Osteocyte (in vitro differentiated cells): ENCODE data around the gene CNGB1. TPM values are rescaled to one million over a fixed set of nuclear protein-coding genes. Genes with fewer than 3 reads are reported as not detected.

ENCODE experiments used
- DNase-seq: peaks from one replicate; pipeline ENCODE4 v3.0.0; 2021; ENCODE audit warnings: mixed read lengths; ENCODE audit not compliant: unreplicated experiment; ENCODE audit errors: extremely low spot score
- H3K27ac Mint-ChIP-seq: one replicate; pipeline ENCODE4 v1.8.0; 2021; ENCODE audit warnings: mild to moderate bottlenecking, mixed read lengths; ENCODE audit not compliant: unreplicated experiment
- H3K27me3 Mint-ChIP-seq: one replicate; pipeline ENCODE4 v1.8.0; 2021; ENCODE audit warnings: mixed read lengths; ENCODE audit not compliant: unreplicated experiment
- H3K36me3 Mint-ChIP-seq: one replicate; pipeline ENCODE4 v1.8.0; 2021; ENCODE audit warnings: mixed read lengths; ENCODE audit not compliant: unreplicated experiment
- H3K4me1 Mint-ChIP-seq: one replicate; pipeline ENCODE4 v1.8.0; 2021; ENCODE audit warnings: mixed read lengths; ENCODE audit not compliant: unreplicated experiment
- H3K4me3 Mint-ChIP-seq: one replicate; pipeline ENCODE4 v1.8.0; 2021; ENCODE audit warnings: mild to moderate bottlenecking, moderate library complexity, mixed read lengths; ENCODE audit not compliant: unreplicated experiment
- H3K9me3 Mint-ChIP-seq: one replicate; pipeline ENCODE4 v1.8.0; 2021; ENCODE audit warnings: mixed read lengths; ENCODE audit not compliant: unreplicated experiment
- total RNA-seq: library from RNA; stranded (reverse); gene quantifications from 2 replicates; pipeline ENCODE4 v1.2.1, GENCODE V29; 2021
- TF ChIP-seq, protein P1 (sequence below): fragments of 200-600 bp; sonication (generic); IDR thresholded peaks from 2 replicates; pipeline ENCODE4 v1.5.0; 2021; ENCODE audit warnings: antibody characterized with exemption, mild to moderate bottlenecking, moderate library complexity

Gene CNGB1
- total RNA-seq, 1 donor from 2014 or later, result not detected

GRCh38 chr16:57903656-57904055, 67.3 kb downstream of the CNGB1 start:
- H3K4me3 Mint-ChIP-seq, result no peak overlapping the region
- no peaks in the 10 kb centered on the region for H3K4me1 Mint-ChIP-seq
- peaks cover 44% of the 10 kb centered on the region for H3K27me3 Mint-ChIP-seq
- H3K9me3 Mint-ChIP-seq, result no peaks in the 10 kb centered on the region
- DNase-seq, result no peak
- no peaks in the 10 kb centered on the region for H3K36me3 Mint-ChIP-seq
- TF ChIP-seq, protein P1, sequence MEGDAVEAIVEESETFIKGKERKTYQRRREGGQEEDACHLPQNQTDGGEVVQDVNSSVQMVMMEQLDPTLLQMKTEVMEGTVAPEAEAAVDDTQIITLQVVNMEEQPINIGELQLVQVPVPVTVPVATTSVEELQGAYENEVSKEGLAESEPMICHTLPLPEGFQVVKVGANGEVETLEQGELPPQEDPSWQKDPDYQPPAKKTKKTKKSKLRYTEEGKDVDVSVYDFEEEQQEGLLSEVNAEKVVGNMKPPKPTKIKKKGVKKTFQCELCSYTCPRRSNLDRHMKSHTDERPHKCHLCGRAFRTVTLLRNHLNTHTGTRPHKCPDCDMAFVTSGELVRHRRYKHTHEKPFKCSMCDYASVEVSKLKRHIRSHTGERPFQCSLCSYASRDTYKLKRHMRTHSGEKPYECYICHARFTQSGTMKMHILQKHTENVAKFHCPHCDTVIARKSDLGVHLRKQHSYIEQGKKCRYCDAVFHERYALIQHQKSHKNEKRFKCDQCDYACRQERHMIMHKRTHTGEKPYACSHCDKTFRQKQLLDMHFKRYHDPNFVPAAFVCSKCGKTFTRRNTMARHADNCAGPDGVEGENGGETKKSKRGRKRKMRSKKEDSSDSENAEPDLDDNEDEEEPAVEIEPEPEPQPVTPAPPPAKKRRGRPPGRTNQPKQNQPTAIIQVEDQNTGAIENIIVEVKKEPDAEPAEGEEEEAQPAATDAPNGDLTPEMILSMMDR, result no peak
- no peak overlapping the region for H3K27ac Mint-ChIP-seq

DNA sequence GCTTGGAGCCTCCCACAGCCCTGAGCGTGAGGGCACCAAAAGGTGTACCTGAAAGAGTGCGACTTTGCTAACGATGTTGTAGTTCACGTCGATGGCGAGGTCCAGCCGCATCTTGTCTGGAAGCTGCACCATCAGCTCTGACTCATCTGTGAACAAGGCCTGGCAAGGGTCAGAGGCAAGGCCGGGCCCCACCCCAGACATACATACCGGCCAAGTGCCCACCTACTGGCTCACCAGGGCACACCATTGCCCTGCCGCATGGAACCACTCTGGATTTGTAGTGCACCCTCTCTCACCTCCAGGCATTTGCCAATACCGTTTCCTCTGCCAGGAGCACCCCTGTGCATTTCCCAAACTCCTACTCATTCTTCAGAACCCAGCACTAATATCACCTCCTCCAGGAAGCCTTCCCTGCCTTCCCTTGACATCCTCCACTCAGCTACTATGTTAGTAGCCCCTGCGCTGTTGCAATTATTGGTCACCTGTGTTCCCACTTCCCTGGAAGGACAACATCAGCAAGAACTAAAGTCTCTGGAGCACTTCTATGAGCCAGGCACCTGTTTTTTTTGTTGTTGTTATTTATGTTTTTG, 69.4 kb downstream of the CNGB1 start:
- Mint-ChIP-seq H3K9me3 (no peaks in the 10 kb centered on the region), H3K27ac (no peak overlapping the region), H3K27me3 (peaks cover 48% of the 10 kb centered on the region), H3K36me3 (no peaks in the 10 kb centered on the region), H3K4me3 (no peak overlapping the region), H3K4me1 (no peaks in the 10 kb centered on the region)
- TF ChIP-seq, protein P1, result no peak
- DNase-seq, result no peak

DNA sequence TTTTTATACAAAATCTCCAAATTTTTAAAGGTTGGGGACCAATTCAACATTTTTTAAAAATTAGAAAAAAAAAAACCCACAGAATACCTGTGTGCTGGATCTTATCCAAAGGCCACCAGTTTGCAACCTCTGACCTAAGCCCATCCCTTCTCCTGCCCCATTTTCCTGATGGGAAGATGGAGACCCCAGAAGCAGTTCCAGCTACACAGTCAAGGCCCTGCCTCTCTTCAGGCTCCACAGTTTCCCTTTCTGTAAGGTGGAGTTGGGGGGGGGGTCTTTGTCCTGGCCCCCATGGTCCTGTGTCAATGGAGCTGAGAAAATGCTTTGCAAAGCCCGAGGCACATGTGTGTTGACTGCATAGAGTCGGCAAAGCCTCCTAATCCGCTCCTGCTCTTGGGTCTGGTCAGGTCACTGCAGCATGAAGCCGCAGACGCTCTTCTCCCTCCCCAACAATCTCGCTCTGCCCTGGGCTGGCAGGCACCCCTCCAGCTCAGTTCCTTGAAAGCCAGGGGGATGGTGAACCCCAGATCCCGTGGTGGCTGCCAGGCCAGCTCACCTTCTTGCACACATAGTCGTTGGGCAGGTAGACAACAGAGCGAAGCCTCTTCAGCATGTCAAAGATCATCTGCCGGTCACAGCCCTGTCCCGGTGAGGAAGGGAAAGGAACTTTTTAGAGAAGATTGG, 70.0 kb downstream of the CNGB1 start:
- Mint-ChIP-seq H3K36me3 (no peaks in the 10 kb centered on the region), H3K27ac (no peak overlapping the region), H3K27me3 (peaks cover 44% of the 10 kb centered on the region), H3K4me3 (no peak overlapping the region), H3K9me3 (no peaks in the 10 kb centered on the region), H3K4me1 (no peaks in the 10 kb centered on the region)
- TF ChIP-seq, protein P1, result no peak
- no peak for DNase-seq

GRCh38 chr16:57899771-57900661, 70.9 kb downstream of the CNGB1 start:
- DNase-seq, result peak; percentile 89
- Mint-ChIP-seq H3K27me3 (peaks cover 39% of the 10 kb centered on the region), H3K4me3 (no peak overlapping the region), H3K27ac (no peak overlapping the region), H3K4me1 (no peaks in the 10 kb centered on the region), H3K36me3 (no peaks in the 10 kb centered on the region), H3K9me3 (no peaks in the 10 kb centered on the region)
- TF ChIP-seq, protein P1, result peak; percentile 96

- TF ChIP-seq, protein P1, result no peak
- H3K4me3 Mint-ChIP-seq, result no peak overlapping the region
- peaks cover 2% of the 10 kb centered on the region for H3K4me1 Mint-ChIP-seq
- H3K36me3 Mint-ChIP-seq, result no peaks in the 10 kb centered on the region
- peaks cover 30% of the 10 kb centered on the region for H3K27me3 Mint-ChIP-seq
- H3K27ac Mint-ChIP-seq, result no peak overlapping the region
- no peak for DNase-seq
- H3K9me3 Mint-ChIP-seq, result no peaks in the 10 kb centered on the region
Observed at GRCh38 chr16:57898961-57899360, 72.0 kb downstream of the CNGB1 start.
